Gastrocnemius medialis (tissue), 4 donors: Measurements from ENCODE around the gene AMY2B. TPM values are rescaled to one million over a fixed set of nuclear protein-coding genes. Genes with fewer than 3 reads are reported as not detected.
"Not testable (repeated sequence)": the region's sequence is repeated elsewhere in the genome, so short reads cannot be mapped to it uniquely, and the experiment has no call there.

Experiments
- ATAC-seq, 2 donors: fragments of 150-250 bp; one replicate each; pipeline ENCODE4 v1.9.1; 2016
- DNase-seq, 2 donors: peaks; one replicate each; pipeline ENCODE4 v3.0.0-alpha.2; 2019
- H3K27ac ChIP-seq, 4 donors: fragments of 200-600 bp; sonication (generic); 1 replicate in 1 of 4; 2 replicates in 3 of 4; pipeline ENCODE4 v1.5.1; 2016 to 2018; ENCODE audit warnings: mild to moderate bottlenecking in 2 of 4, moderate library complexity in 1 of 4
- H3K27me3 ChIP-seq, 3 donors: fragments of 200-600 bp; sonication (generic) in 2 of 3; 1 replicate in 1 of 3; 2 replicates in 2 of 3; pipeline versions ENCODE4 v1.5.1 to v1.6.0; 2016 to 2019; ENCODE audit warnings: mild to moderate bottlenecking in 1 of 3, moderate library complexity in 1 of 3
- H3K36me3 ChIP-seq, 2 donors: fragments of 200-600 bp; sonication (generic) in 1 of 2; one replicate each; pipeline ENCODE4 v1.5.1; 2017 to 2018
- H3K4me1 ChIP-seq, 2 donors: fragments of 200-600 bp; sonication (generic) in 1 of 2; one replicate each; pipeline ENCODE4 v1.5.1; 2016 to 2017; ENCODE audit warnings: mild to moderate bottlenecking in 2 of 2
- H3K4me3 ChIP-seq, 4 donors: fragments of 200-600 bp; sonication (generic) in 3 of 4; 1 replicate in 1 of 4; 2 replicates in 3 of 4; pipeline ENCODE4 v1.5.1; 2016 to 2019; ENCODE audit warnings: mild to moderate bottlenecking in 2 of 4
- H3K9me3 ChIP-seq, 3 donors: fragments of 200-600 bp; sonication (generic) in 2 of 3; 1 replicate in 1 of 3; 2 replicates in 2 of 3; pipeline ENCODE4 v1.5.1; 2016 to 2019
- CTCF ChIP-seq, 5 experiments: fragments of 450-650 bp in 3 of 5; fragments of 200-600 bp in 2 of 5; sonication (generic) in 2 of 5; IDR thresholded peaks in 4 of 5; conservative IDR thresholded peaks in 1 of 5; 1 replicate in 4 of 5; 2 replicates in 1 of 5; pipeline ENCODE4 v1.5.1; 2016 to 2019; ENCODE audit warnings: antibody characterized with exemption in 5 of 5, mild to moderate bottlenecking in 3 of 5, moderate library complexity in 3 of 5
- POLR2A ChIP-seq, 2 donors: fragments of 450-650 bp; IDR thresholded peaks; one replicate each; pipeline ENCODE4 v1.6.1; 2017; ENCODE audit warnings: antibody characterized with exemption in 2 of 2, mild to moderate bottlenecking in 2 of 2, moderate library complexity in 2 of 2
- in situ Hi-C, 4 donors: fragments of 200-750 bp; cut with MboI; loops; one replicate each; pipeline versions ENCODE4 v1.15.0 to v1.8.0; 2017; ENCODE audit warnings: low sequenced_read_pairs in 4 of 4
- intact Hi-C: fragments of 100-400 bp; cut with DNase I; formaldehyde crosslinking; loops from one replicate; pipeline ENCODE4 v1.15.1; 2023; ENCODE audit warnings: low total_unique reads
- total RNA-seq, 4 donors: library from RNA; depleted of rRNA; stranded (reverse); fragments of >200 nt; gene quantifications; one replicate each; pipeline versions ENCODE4 v1.1.0 to v1.2.3, GENCODE V29; 2016

Gene AMY2B
- 10 to 100 TPM in 3 of 4 donors, 1 to 10 TPM in 1; 9.7 to 70.8 (median 25.4) TPM for total RNA-seq

- H3K9me3 ChIP-seq, ATAC-seq, H3K4me1 ChIP-seq, H3K4me3 ChIP-seq, DNase-seq, in situ Hi-C loops, H3K27ac ChIP-seq, H3K27me3 ChIP-seq, intact Hi-C loops: not testable (repeated sequence)
- H3K36me3 ChIP-seq: peaks cover 0 to 70% of the 10 kb centered on the region in 2 donors
Measured at GRCh38 chr1:103571289-103571688, at the start of gene AMY2B. Gene AMY2B (plus strand): TSS chr1:103571589. CDS start chr1:103571603, 14 bp downstream.

- H3K27ac ChIP-seq: no peak overlapping the region
- no peak overlapping the region for H3K4me3 ChIP-seq
- peaks cover 28 to 30% of the 10 kb centered on the region in 2 donors for H3K4me1 ChIP-seq
- no peaks in the 10 kb centered on the region for H3K36me3 ChIP-seq
- ATAC-seq (no peak), DNase-seq (no peak)
- H3K9me3 ChIP-seq: no peaks in the 10 kb centered on the region
- no peaks in the 10 kb centered on the region for H3K27me3 ChIP-seq
- TF ChIP-seq POLR2A (IDR thresholded peaks at IDR 0.05) (no peak), CTCF (IDR thresholded peaks at IDR 0.05 in 4 of 5, conservative IDR thresholded peaks at IDR 0.05 in 1 of 5) (no peak)
- intact Hi-C loops (no loop called here), in situ Hi-C loops (loop anchor here in 1 of 4 donors (25.0 kb wide), 1 partner anchor 411 kb away; the partner anchor contains the start of gene COL11A1)
Measured at GRCh38 chr1:103523346-103523745, 48.0 kb upstream of the AMY2B start.

- peak; percentile 57 to 78 for DNase-seq
- peak; percentile 86 to 88 for ATAC-seq
- TF ChIP-seq CTCF (IDR thresholded peaks at IDR 0.05 in 4 of 5, conservative IDR thresholded peaks at IDR 0.05 in 1 of 5) (no peak), POLR2A (IDR thresholded peaks at IDR 0.05) (no peak)
- in situ Hi-C loops (no loop called here), intact Hi-C loops (loop anchor here (5.0 kb wide), 1 partner anchor 37 kb away; no protein-coding TSS in a partner anchor)
- Histone ChIP-seq H3K27ac (peak overlapping the region; percentile 79 to 91 (median 88)), H3K36me3 (no peaks in the 10 kb centered on the region), H3K27me3 (no peaks in the 10 kb centered on the region), H3K9me3 (no peaks in the 10 kb centered on the region), H3K4me3 (peak overlapping the region; percentile 55 to 98 (median 57)), H3K4me1 (peaks cover 35 to 40% of the 10 kb centered on the region in 2 donors)
Measured at GRCh38 chr1:103525114-103525606, 46.2 kb upstream of the AMY2B start.

- Histone ChIP-seq H3K27ac (peak within 1 kb of the TSS; percentile 92 to 99 (median 98)), H3K36me3 (no peaks in the 10 kb centered on the region), H3K27me3 (no peaks in the 10 kb centered on the region), H3K4me3 (peak within 1 kb of the TSS; percentile 97 to 100 (median 98)), H3K4me1 (peaks cover 35 to 44% of the 10 kb centered on the region in 2 donors), H3K9me3 (no peaks in the 10 kb centered on the region)
- no peak for TF ChIP-seq CTCF (IDR thresholded peaks at IDR 0.05 in 4 of 5, conservative IDR thresholded peaks at IDR 0.05 in 1 of 5)
- peak; percentile 41 to 53 for TF ChIP-seq POLR2A (IDR thresholded peaks at IDR 0.05)
- in situ Hi-C loops: no loop called here
- peak; percentile 77 to 84 for DNase-seq
- intact Hi-C loops: loop anchor here (5.0 kb wide), 1 partner anchor 36 kb away; no protein-coding TSS in a partner anchor
- ATAC-seq: peak; percentile 85 to 87
Measured at GRCh38 chr1:103525607-103526507, 45.5 kb upstream of the AMY2B start, which contains the start of gene RNPC3. Gene RNPC3 (plus strand): TSS chr1:103525699. CDS start chr1:103526071, 372 bp downstream.

- H3K9me3 ChIP-seq: no peaks in the 10 kb centered on the region
- H3K27ac ChIP-seq: peak overlapping the region; percentile 92 to 99 (median 98)
- no peaks in the 10 kb centered on the region for H3K27me3 ChIP-seq
- H3K36me3 ChIP-seq: no peaks in the 10 kb centered on the region
- ATAC-seq: no peak
- peak overlapping the region; percentile 97 to 100 (median 98) for H3K4me3 ChIP-seq
- no peak for TF ChIP-seq POLR2A (IDR thresholded peaks at IDR 0.05)
- TF ChIP-seq CTCF (IDR thresholded peaks at IDR 0.05 in 4 of 5, conservative IDR thresholded peaks at IDR 0.05 in 1 of 5): no peak
- no peak for DNase-seq
- intact Hi-C loops (loop anchor here (5.0 kb wide), 1 partner anchor 35 kb away; no protein-coding TSS in a partner anchor), in situ Hi-C loops (no loop called here)
- peaks cover 35 to 51% of the 10 kb centered on the region in 2 donors for H3K4me1 ChIP-seq
Measured at GRCh38 chr1:103527331-103527730, 44.1 kb upstream of the AMY2B start.
